ENCODE data around the gene TBC1D19.

DNA sequence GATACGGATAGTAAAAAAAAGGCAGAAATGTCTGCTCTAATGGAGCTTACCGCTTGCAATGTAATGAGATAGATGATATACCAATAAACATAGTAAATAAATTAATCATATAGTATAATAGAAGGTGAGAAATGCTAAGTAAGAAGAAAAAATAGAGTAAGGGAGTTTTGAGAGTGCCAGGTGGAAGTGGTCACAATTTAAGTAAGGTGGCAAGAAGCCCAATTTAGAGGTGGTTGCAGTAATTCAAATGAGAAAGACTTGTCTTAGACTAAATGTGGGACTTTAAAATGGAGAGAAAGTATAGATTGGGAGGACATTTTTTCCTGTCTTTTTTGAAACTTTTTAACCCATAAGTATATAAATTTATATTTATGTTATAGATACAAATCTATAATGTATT, 26.0 kb downstream of the TBC1D19 start:
- TF ChIP-seq GABPA (IDR thresholded peaks at IDR 0.05 in 1 of 2, conservative IDR thresholded peaks at IDR 0.05 in 1 of 2) (no peak), JUND (IDR thresholded peaks at IDR 0.05) (no peak)

All from liver (tissue), 2 donors.